DMS 273 treated with DMSO at 0.1 percent for 48 hours (cell line): ENCODE results near the gene GEMIN4.

Experiments used
- DNase-seq: peaks from one replicate; lab custom pipeline; 2025; lab: John Stamatoyannopoulos, UW

The GEMIN4 gene

GRCh38 chr17:740240-741017, 11.6 kb downstream of the GEMIN4 start:
- DNase-seq = no peak

DNA sequence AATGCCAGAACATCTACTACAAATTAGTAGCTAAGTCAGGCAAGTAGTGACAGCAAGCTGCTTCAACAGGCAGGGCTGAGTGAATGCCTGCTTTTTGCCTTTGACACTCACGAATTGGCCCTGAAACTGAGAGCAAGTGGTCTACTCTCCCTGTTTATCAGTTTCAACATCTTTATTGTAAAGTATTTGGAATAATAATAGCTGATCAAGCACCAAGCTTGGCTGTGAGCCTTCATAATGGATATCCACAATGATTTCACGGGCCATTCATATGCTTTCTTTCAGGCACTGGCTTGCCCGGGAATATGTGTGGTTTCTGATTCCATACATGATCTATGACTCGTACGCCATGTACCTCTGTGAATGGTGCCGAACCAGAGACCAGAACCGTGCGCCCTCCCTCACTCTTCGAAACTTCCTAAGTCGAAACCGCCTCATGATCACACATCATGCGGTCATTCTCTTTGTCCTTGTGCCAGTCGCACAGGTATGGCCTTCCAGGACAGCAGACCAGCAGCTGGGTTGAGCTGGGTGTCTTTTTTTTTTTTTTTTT, 14.4 kb downstream of the GEMIN4 start:
- DNase-seq = no peak

GRCh38 chr17:733743-734142, 18.3 kb downstream of the GEMIN4 start:
- DNase-seq = no peak

DNA sequence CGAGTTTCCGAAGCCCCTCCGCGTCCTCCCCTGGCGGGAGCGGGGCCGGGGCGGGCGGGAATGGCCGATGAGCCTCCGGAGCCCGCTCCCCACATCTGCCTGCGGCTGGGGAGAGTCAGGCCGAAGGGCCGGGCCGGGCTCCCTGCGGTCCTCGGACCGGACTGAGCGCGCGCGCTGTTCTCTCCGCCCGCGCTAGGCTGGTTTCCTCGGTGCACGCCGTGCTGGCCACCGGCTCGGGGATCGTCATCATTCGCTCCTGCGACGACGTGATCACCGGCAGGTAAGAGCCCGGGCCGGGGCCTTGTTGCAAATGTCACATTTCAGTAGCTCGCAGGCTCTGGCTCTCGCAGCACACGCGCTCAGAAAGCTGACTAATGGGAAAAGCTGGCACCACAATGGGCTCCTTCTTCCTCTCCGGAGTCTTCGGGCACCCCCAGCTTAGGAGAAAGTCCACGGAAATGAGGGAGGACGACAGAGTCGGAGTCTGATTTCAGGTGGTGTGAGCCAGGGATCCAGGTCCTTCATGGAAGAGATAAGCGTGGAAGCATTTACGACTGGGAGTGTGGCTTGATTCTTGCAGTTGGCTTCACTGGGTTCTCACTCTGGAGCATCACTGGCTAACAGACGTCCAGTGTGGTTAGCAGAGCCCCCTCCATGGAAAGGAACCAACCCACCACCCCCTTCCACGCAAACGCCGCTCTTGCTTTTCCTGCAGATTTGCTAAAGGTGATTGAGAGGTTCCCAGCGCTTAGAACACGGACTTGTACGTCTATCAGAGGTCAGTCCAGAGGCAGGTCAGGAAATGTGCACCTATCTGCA, 19.0 kb downstream of the GEMIN4 start:
- DNase-seq = no peak

- no peak for DNase-seq
Measured at GRCh38 chr17:732067-732901, 19.8 kb downstream of the GEMIN4 start, which contains the start of gene TLCD3A. Gene TLCD3A (plus strand): TSS chr17:732596. CDS start chr17:732648, 52 bp downstream.

DNA sequence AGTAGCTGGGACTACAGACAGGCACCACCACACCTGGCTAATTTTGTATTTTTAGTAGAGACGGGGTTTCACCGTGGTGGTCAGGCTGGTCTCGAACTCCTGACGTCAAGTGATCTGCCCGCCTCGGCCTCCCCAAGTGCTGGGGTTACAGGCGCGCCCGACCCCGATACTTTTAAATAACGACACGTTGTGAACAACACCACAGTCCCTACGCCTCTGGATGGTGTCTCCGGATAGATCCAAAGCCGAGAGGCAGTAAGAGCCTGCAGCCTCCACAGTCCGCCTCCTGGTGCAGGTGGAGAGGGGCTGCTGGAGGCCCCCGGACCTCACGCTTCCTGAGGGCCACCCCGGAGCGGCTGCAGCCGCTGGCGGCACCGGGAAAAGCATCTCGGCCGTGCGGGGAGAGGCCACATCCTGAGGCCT, 20.4 kb downstream of the GEMIN4 start:
- DNase-seq = no peak

DNA sequence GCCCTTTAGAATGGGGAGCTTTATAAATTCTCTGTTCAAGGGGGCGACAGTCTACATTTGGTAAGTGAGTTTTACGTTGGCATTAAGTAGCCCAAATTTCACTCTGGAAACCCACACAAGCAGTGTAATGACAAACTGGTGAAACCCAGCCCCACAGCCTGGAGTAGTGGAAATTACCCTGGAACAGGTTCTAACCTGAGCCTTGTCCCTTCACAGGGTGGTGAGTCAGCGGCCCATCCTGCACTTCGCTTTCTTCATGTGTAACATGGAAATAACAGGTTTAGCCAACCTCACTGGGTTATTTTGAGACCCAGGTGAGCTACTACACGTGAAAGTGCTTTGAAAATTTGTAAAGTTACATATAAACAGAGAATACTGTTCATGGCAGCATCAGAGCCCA, 23.2 kb downstream of the GEMIN4 start:
- DNase-seq = no peak

- DNase-seq = no peak
Measured at GRCh38 chr17:726271-726919, 25.7 kb downstream of the GEMIN4 start.

DNA sequence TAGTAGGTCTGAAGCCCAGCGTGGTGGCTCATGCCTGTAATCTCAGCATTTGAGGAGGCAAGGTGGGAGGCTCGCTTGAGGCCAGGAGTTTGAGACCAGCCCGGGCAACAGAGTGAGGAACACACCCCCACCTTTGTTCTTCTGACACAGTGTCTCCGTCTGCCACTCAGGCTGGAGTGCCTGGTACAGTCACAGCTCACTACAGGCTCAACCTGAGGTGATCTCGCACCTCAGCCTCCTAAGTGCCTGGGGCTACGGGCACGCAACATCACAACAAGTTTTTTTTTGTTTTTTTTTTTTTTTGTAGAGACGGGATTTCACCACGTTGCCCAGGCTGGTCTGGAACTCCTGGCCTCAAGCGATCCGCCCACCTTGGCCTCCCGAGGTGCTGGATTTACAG, 26.3 kb downstream of the GEMIN4 start:
- DNase-seq = no peak

DNA sequence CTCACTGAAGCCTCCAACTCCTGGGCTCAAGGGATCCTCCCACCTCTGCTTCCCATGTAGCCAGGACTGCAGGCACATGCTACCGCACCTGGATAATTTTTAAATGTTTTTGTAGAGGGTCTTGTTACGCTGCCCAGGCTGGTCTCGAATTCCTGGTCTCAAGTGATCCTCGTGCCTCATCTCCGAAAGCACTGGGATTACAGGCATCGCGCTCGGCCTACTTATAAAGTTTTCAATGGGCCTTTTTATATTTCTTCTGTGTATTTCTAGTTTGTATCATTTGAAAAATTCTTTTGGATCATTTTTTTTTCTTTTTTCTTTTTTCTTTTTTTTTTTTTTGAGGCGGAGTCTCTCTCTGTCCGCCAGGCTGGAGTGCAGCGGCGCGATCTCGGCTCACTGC, 27.0 kb downstream of the GEMIN4 start:
- DNase-seq = no peak

- peak; percentile 27 for DNase-seq
Measured at GRCh38 chr17:721540-721937, 30.5 kb downstream of the GEMIN4 start.

- no peak for DNase-seq
Measured at GRCh38 chr17:720706-721539, 31.1 kb downstream of the GEMIN4 start.

DNA sequence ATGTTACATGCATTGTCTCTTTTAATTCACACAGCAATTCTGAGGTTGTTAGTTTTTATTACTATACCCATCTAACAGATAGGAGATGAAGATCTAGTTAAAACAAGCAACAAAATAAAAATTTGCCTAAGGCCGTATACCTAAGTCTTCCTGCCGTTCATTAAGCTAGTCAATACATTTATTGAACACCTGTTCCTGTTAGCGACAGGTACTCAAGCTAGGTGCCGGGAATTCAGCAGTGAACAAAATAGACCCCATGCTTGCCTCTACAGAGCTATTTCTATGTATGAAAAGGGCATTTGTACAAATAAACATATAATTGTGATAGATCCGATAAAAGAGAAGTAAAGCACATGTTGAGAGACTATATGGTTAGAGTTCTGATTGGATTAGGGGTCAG, 34.0 kb downstream of the GEMIN4 start:
- DNase-seq = no peak

- DNase-seq = no peak
Measured at GRCh38 chr17:708132-708531, 43.9 kb downstream of the GEMIN4 start.

GRCh38 chr17:705863-706262, 46.2 kb downstream of the GEMIN4 start:
- no peak for DNase-seq

DNA sequence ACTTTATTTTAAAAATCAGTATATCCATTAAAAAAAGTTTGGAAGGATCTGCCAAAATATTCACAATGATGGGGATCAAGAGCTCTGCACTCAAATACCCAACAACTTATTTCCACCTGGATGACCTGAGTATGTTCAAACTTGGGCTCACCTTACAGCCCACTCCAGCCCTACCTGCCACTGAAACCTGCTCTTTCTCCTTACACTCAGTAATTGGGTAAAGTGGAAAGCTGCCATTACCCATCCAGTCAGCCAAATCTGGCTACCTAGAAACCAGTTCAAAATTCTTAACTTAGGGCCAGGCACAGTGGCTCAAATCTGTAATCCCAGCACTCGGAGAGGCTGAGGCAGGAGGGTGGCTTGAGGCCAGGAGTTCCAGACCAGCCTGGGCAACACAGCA, 47.1 kb downstream of the GEMIN4 start:
- no peak for DNase-seq

GRCh38 chr17:704111-704864, 47.8 kb downstream of the GEMIN4 start:
- DNase-seq = no peak

DNA sequence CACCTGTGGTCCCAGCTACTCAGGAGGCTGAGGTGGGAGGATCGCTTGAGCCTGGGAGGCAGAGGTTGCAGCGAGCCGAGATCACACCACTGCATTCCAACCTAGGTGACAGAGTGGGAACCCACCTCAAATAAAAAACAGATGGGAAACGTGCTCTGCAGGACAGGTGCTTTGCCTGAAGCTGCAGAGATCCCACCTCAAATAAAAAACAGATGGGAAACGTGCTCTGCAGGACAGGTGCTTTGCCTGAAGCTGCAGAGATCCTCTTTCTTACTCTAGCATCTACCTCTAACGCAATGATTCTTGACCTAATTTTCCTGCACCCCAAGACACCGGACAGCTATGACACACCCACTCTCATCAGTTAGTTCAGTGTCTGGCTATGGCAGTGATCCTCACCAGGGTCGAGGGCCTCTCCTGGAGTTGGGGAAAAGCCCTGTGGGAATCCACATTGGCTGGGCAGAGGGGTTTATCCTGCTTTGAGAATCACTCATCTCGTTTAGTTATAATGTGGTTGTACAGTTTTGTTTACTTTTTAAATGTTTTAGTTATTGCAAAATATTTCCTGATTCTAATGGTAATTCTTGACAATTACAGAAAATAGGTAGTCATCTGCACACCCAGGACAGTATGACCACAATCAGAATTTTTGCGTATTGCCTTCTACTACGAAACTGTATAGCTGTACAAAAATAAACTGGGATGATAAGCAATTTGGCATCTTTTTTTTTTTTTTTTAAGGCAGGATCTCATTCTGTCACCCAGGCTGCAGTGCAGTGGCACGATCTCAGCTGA, 48.8 kb downstream of the GEMIN4 start:
- no peak for DNase-seq

DNA sequence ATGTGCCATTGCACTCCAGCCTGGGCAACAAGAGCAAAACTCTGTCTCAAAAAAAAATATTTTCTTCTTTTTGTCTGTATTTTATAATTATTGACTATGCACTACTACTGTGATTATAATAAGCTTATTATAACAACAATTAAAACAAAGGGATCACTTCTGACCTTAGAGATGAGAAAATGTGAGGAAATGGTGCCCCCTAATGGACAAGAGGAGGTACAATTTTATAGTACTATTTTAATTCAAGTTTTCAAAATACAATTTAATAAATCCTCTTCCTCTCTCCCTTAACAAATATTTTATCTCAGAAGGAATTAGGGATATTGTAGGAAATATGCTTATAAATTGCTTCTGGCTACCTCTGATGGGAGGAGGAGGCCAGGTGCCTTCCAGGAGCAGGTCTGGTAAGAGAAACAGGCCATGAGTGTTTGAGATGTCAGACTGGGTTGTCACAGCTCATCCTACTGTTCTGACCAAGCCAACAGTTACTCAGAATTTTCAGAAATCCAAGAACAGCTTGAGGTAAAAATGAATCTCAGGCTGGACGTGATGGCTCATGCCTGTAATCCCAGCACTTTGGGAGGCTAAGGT, 51.5 kb downstream of the GEMIN4 start:
- DNase-seq = no peak
